IPS-20b (cell line): ENCODE results near the gene MYO1F.

Experiments used
- H3K27ac ChIP-seq: one replicate; pipeline ENCODE4 v1.5.1; 2013; ENCODE audit warnings: low read length
- H3K27me3 ChIP-seq: 2 replicates; pipeline ENCODE4 v1.6.1; 2013; ENCODE audit warnings: mild to moderate bottlenecking, low read length, inconsistent platforms; ENCODE audit not compliant: insufficient read depth
- H3K36me3 ChIP-seq: 2 replicates; pipeline ENCODE4 v1.6.1; 2013; ENCODE audit warnings: low read depth, mild to moderate bottlenecking, inconsistent platforms, low read length, moderate library complexity; ENCODE audit not compliant: insufficient read depth
- H3K4me1 ChIP-seq: 2 replicates; pipeline ENCODE4 v1.6.1; 2013; ENCODE audit warnings: mild to moderate bottlenecking, control low read depth, inconsistent platforms, low read length, moderate library complexity; ENCODE audit not compliant: insufficient read depth
- H3K4me3 ChIP-seq: 2 replicates; pipeline ENCODE4 v1.5.1; 2013; ENCODE audit warnings: mild to moderate bottlenecking, low read length, inconsistent platforms
- H3K9ac ChIP-seq: 2 replicates; pipeline ENCODE4 v1.6.1; 2013; ENCODE audit warnings: low read depth, mild to moderate bottlenecking, inconsistent platforms, low read length, moderate library complexity
- H3K9me3 ChIP-seq: 2 replicates; pipeline ENCODE4 v1.6.1; 2013; ENCODE audit warnings: mild to moderate bottlenecking, low read depth, low read length, inconsistent platforms; ENCODE audit not compliant: insufficient read depth

Gene MYO1F

GRCh38 chr19:8501981-8502380 lies 75.3 kb downstream of the MYO1F start:
- Histone ChIP-seq H3K9me3 (no peaks in the 10 kb centered on the region), H3K27me3 (no peaks in the 10 kb centered on the region), H3K4me3 (no peak overlapping the region), H3K9ac (no peak overlapping the region; the same call in 1 of the 2 replicates), H3K27ac (no peak overlapping the region), H3K4me1 (peaks cover 4% of the 10 kb centered on the region; the same call in 1 of the 2 replicates), H3K36me3 (no peaks in the 10 kb centered on the region)

DNA sequence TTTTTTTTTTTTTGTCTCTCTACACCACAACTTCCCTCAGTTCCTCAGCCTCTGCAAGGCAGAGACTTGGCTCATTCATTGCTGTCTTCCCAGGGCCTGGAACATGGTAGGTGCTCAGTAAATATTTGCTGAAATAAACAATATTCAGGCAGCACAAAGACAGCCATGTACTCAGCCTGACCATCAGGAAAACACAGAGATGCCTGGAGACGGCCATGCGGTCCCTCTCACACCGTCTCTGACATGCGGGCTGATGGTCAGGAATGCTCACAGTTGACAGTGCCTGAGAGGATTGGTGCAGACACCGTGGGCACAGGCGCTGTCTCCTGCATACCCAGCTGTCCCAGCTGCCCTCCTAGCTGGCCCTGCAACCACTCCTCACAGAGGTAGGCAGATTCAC lies 75.7 kb downstream of the MYO1F start:
- no peak overlapping the region; the same call in 1 of the 2 replicates for H3K9ac ChIP-seq
- no peaks in the 10 kb centered on the region for H3K27me3 ChIP-seq
- no peak overlapping the region for H3K4me3 ChIP-seq
- H3K4me1 ChIP-seq, result peaks cover 3% of the 10 kb centered on the region; the same call in 1 of the 2 replicates
- no peak overlapping the region for H3K27ac ChIP-seq
- no peaks in the 10 kb centered on the region for H3K36me3 ChIP-seq
- no peaks in the 10 kb centered on the region for H3K9me3 ChIP-seq

DNA sequence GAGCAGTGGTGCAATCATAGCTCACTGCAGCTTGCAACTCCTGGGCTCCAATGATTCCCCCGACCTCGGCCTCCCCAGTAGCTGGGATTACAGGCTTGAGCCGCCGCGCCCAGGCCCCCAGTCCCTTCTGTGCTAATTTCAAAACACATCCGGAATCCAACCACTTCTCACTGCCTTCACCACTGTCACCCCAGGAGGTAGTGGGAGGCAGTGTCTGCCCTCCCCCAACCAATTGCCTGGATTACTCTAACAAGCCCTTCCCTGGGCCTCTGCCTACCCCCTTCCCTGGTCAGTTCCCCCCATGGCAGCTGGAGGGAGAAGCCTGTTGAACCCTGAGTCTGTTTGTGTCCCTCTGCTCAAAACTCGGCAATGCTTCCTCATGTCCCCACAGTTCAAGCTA lies 77.1 kb downstream of the MYO1F start:
- no peak overlapping the region for H3K4me3 ChIP-seq
- H3K4me1 ChIP-seq, result no peaks in the 10 kb centered on the region
- no peaks in the 10 kb centered on the region for H3K36me3 ChIP-seq
- no peaks in the 10 kb centered on the region for H3K9me3 ChIP-seq
- no peak overlapping the region for H3K9ac ChIP-seq
- H3K27me3 ChIP-seq, result no peaks in the 10 kb centered on the region
- H3K27ac ChIP-seq, result no peak overlapping the region

- Histone ChIP-seq H3K27ac (no peak overlapping the region), H3K36me3 (no peaks in the 10 kb centered on the region), H3K27me3 (no peaks in the 10 kb centered on the region), H3K9me3 (no peaks in the 10 kb centered on the region), H3K4me3 (no peak overlapping the region), H3K4me1 (no peaks in the 10 kb centered on the region), H3K9ac (no peak overlapping the region)
Measured at GRCh38 chr19:8499048-8499833, 78.0 kb downstream of the MYO1F start.

DNA sequence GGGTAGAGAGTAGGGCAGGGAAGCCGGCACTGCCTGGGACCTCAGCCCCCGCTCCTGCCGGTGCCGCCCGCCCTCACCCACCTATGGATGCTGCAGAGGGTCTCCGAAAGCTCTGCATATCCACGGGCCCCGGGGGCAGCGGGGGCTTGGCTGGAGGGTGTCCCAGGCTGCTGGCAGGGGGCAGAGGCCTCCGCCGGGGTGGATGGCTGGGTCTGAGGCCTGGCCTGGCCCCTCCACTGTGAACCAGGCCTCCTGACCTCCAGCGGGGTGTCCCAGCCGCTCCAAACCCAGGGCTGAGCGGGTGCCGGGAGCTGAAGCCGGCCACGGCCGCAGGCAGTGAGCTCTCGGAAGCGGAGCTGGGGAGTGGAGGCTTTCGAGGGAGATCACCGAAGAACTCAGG lies 78.9 kb downstream of the MYO1F start:
- no peak overlapping the region for H3K4me3 ChIP-seq
- no peak overlapping the region for H3K9ac ChIP-seq
- H3K36me3 ChIP-seq, result no peaks in the 10 kb centered on the region
- no peaks in the 10 kb centered on the region for H3K9me3 ChIP-seq
- H3K27me3 ChIP-seq, result no peaks in the 10 kb centered on the region
- no peak overlapping the region for H3K27ac ChIP-seq
- H3K4me1 ChIP-seq, result no peaks in the 10 kb centered on the region

GRCh38 chr19:8494158-8494557 lies 83.1 kb downstream of the MYO1F start:
- H3K4me3 ChIP-seq, result no peak overlapping the region
- no peaks in the 10 kb centered on the region for H3K9me3 ChIP-seq
- no peaks in the 10 kb centered on the region for H3K4me1 ChIP-seq
- peaks cover 7% of the 10 kb centered on the region for H3K36me3 ChIP-seq
- H3K27ac ChIP-seq, result no peak overlapping the region
- no peaks in the 10 kb centered on the region for H3K27me3 ChIP-seq
- no peak overlapping the region for H3K9ac ChIP-seq

DNA sequence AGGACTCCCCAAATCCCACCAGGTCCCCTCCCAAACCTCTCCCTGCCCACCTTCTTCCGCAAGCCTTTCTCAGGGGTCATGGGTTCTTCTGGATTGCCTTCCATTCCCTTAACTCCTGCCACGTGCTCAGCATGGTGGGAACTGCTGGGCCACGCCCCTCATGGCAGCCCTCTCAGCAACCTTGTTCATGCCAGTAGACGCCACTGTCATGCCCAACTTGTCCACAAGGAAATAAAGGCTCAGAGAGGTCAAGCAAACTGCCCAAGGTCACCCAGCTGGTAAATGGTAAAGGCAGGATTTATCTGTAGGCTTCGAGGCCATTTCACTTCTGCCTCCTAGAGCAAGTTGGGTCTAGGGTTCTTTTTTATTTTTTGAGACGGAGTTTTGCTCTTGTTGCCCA lies 85.7 kb downstream of the MYO1F start:
- Histone ChIP-seq H3K4me1 (no peaks in the 10 kb centered on the region), H3K9ac (no peak overlapping the region), H3K27me3 (no peaks in the 10 kb centered on the region), H3K9me3 (no peaks in the 10 kb centered on the region), H3K36me3 (peaks cover 33% of the 10 kb centered on the region), H3K4me3 (no peak overlapping the region), H3K27ac (no peak overlapping the region)

- Histone ChIP-seq H3K4me1 (no peaks in the 10 kb centered on the region), H3K9me3 (no peaks in the 10 kb centered on the region), H3K27me3 (no peaks in the 10 kb centered on the region), H3K27ac (no peak overlapping the region), H3K9ac (no peak overlapping the region), H3K4me3 (no peak overlapping the region), H3K36me3 (peaks cover 40% of the 10 kb centered on the region)
Measured at GRCh38 chr19:8490873-8491272, 86.4 kb downstream of the MYO1F start.

DNA sequence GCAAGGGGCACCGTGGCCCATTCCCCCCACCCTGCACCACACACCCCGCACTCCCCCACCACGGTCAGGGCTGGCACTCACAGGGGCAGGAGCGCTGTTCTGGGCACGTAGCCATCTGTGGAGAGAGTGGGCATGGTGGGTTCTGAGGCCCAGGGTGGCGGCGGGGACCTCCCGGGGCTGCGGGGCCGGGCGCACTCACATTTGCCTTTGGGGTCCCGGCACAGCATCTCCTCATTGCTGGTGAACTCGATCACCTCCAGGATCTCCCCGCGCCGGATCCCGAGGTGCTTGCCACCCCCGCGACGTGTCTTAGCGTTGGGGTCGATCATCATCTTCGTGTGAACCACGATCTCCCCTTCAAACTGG lies 86.9 kb downstream of the MYO1F start:
- Histone ChIP-seq H3K27ac (no peak overlapping the region), H3K4me3 (no peak overlapping the region), H3K9me3 (no peaks in the 10 kb centered on the region), H3K36me3 (peaks cover 45% of the 10 kb centered on the region), H3K27me3 (no peaks in the 10 kb centered on the region), H3K4me1 (no peaks in the 10 kb centered on the region), H3K9ac (no peak overlapping the region)

DNA sequence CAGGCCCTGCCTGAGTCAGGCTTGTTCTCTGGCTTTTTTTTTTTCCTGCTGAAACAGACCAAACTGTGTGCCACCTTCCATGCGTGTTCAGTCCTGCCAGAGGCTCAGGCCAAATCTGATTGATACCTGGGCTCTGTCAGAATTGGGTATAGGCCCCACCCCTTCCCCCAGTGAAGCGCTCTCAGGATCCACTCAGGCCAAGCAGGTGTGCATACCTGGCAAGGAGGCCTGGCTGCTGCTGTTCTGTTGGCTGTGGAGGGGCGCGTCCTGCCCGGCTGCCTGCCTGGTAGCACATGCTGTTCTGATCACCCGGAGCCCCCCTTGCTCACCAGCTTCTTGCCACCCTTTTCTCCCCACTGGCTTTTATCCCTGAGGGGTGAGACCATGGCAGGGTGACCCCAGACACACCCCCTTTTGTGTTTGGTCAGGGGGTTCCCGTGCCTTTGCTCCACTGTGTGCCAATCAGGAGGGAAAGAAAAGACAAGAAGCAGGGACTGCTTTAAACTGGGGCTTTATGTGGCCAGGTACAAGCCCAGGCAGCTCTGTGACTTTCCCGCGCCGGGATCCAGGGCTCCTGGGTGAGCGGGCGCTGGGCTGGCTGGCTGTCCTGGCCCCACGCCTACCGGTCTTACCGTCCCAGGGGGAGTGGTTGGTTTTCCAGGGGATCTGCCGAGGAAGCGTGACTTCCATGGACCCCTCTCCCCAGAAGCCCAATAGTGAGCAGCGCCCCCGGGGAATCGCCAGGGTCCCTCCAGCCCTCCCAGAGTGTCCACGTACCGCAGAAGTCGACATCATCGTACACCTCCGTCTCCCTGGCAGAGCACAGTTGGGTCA lies 87.5 kb downstream of the MYO1F start:
- Histone ChIP-seq H3K9ac (no peak overlapping the region), H3K4me1 (no peaks in the 10 kb centered on the region), H3K4me3 (no peak overlapping the region), H3K36me3 (peaks cover 51% of the 10 kb centered on the region), H3K9me3 (no peaks in the 10 kb centered on the region), H3K27me3 (no peaks in the 10 kb centered on the region), H3K27ac (no peak overlapping the region)

GRCh38 chr19:8488365-8488764 lies 88.9 kb downstream of the MYO1F start:
- Histone ChIP-seq H3K9ac (no peak overlapping the region), H3K27ac (no peak overlapping the region), H3K36me3 (peaks cover 65% of the 10 kb centered on the region), H3K9me3 (no peaks in the 10 kb centered on the region), H3K4me1 (no peaks in the 10 kb centered on the region), H3K4me3 (no peak overlapping the region), H3K27me3 (no peaks in the 10 kb centered on the region)
